Osteocyte (in vitro differentiated cells): ENCODE data around the gene PKD2. TPM values are rescaled to one million over a fixed set of nuclear protein-coding genes. Genes with fewer than 3 reads are reported as not detected.

Source experiments
- DNase-seq: peaks from one replicate; pipeline ENCODE4 v3.0.0; 2021; ENCODE audit warnings: mixed read lengths; ENCODE audit not compliant: unreplicated experiment; ENCODE audit errors: extremely low spot score
- H3K27ac Mint-ChIP-seq: one replicate; pipeline ENCODE4 v1.8.0; 2021; ENCODE audit warnings: mild to moderate bottlenecking, mixed read lengths; ENCODE audit not compliant: unreplicated experiment
- H3K27me3 Mint-ChIP-seq: one replicate; pipeline ENCODE4 v1.8.0; 2021; ENCODE audit warnings: mixed read lengths; ENCODE audit not compliant: unreplicated experiment
- H3K36me3 Mint-ChIP-seq: one replicate; pipeline ENCODE4 v1.8.0; 2021; ENCODE audit warnings: mixed read lengths; ENCODE audit not compliant: unreplicated experiment
- H3K4me1 Mint-ChIP-seq: one replicate; pipeline ENCODE4 v1.8.0; 2021; ENCODE audit warnings: mixed read lengths; ENCODE audit not compliant: unreplicated experiment
- H3K4me3 Mint-ChIP-seq: one replicate; pipeline ENCODE4 v1.8.0; 2021; ENCODE audit warnings: mild to moderate bottlenecking, moderate library complexity, mixed read lengths; ENCODE audit not compliant: unreplicated experiment
- H3K9me3 Mint-ChIP-seq: one replicate; pipeline ENCODE4 v1.8.0; 2021; ENCODE audit warnings: mixed read lengths; ENCODE audit not compliant: unreplicated experiment
- CTCF ChIP-seq: fragments of 200-600 bp; sonication (generic); IDR thresholded peaks from 2 replicates; pipeline ENCODE4 v1.5.0; 2021; ENCODE audit warnings: antibody characterized with exemption, mild to moderate bottlenecking, moderate library complexity
- total RNA-seq: library from RNA; stranded (reverse); gene quantifications from 2 replicates; pipeline ENCODE4 v1.2.1, GENCODE V29; 2021

Gene PKD2
- total RNA-seq, 1 donor from 2014 or later = 54.7 TPM

- Mint-ChIP-seq H3K36me3 (peaks cover 53% of the 10 kb centered on the region), H3K4me1 (no peaks in the 10 kb centered on the region), H3K9me3 (no peaks in the 10 kb centered on the region), H3K27me3 (no peaks in the 10 kb centered on the region), H3K4me3 (no peak overlapping the region), H3K27ac (no peak overlapping the region)
- TF ChIP-seq CTCF = no peak
- no peak for DNase-seq
These were observed 33.3 kb downstream of the PKD2 start for GRCh38 chr4:88040707-88041106.

- DNase-seq = no peak
- no peaks in the 10 kb centered on the region for H3K9me3 Mint-ChIP-seq
- H3K27me3 Mint-ChIP-seq = no peaks in the 10 kb centered on the region
- peaks cover 53% of the 10 kb centered on the region for H3K36me3 Mint-ChIP-seq
- H3K4me3 Mint-ChIP-seq = no peak overlapping the region
- H3K4me1 Mint-ChIP-seq = no peaks in the 10 kb centered on the region
- no peak overlapping the region for H3K27ac Mint-ChIP-seq
- no peak for TF ChIP-seq CTCF
These were observed 34.2 kb downstream of the PKD2 start for GRCh38 chr4:88041626-88042025.

GRCh38 chr4:88043001-88043400 is 35.6 kb downstream of the PKD2 start:
- Mint-ChIP-seq H3K36me3 (peaks cover 51% of the 10 kb centered on the region), H3K27me3 (no peaks in the 10 kb centered on the region), H3K4me3 (no peak overlapping the region), H3K27ac (no peak overlapping the region), H3K9me3 (no peaks in the 10 kb centered on the region), H3K4me1 (no peaks in the 10 kb centered on the region)
- TF ChIP-seq CTCF = no peak
- DNase-seq = no peak

GRCh38 chr4:88043586-88044340 is 36.3 kb downstream of the PKD2 start:
- H3K27me3 Mint-ChIP-seq = no peaks in the 10 kb centered on the region
- TF ChIP-seq CTCF = no peak
- H3K4me1 Mint-ChIP-seq = no peaks in the 10 kb centered on the region
- DNase-seq = no peak
- no peak overlapping the region for H3K27ac Mint-ChIP-seq
- peaks cover 52% of the 10 kb centered on the region for H3K36me3 Mint-ChIP-seq
- no peak overlapping the region for H3K4me3 Mint-ChIP-seq
- H3K9me3 Mint-ChIP-seq = no peaks in the 10 kb centered on the region

GRCh38 chr4:88045021-88045420 is 37.6 kb downstream of the PKD2 start:
- peaks cover 51% of the 10 kb centered on the region for H3K36me3 Mint-ChIP-seq
- no peaks in the 10 kb centered on the region for H3K9me3 Mint-ChIP-seq
- DNase-seq = no peak
- no peak overlapping the region for H3K4me3 Mint-ChIP-seq
- no peak for TF ChIP-seq CTCF
- H3K27ac Mint-ChIP-seq = no peak overlapping the region
- H3K27me3 Mint-ChIP-seq = no peaks in the 10 kb centered on the region
- no peaks in the 10 kb centered on the region for H3K4me1 Mint-ChIP-seq
